ENCODE data around the gene ADRM1.
A peak's percentile ranks its signal among the peaks of the same experiment; 100 is the strongest.

The ADRM1 gene

GRCh38 chr20:62299666-62300236, 3.0 kb upstream of the ADRM1 start:
- no peak for DNase-seq

- no peak for DNase-seq
Measured at GRCh38 chr20:62300319-62300718, 2.5 kb upstream of the ADRM1 start.

- no peak for DNase-seq
Measured at GRCh38 chr20:62301111-62301668, 1.6 kb upstream of the ADRM1 start.

- peak; percentile 96 for DNase-seq
Measured at GRCh38 chr20:62301773-62302340, 940 bp upstream of the ADRM1 start.

- no peak for DNase-seq
Measured at GRCh38 chr20:62303062-62303339, 204 bp downstream of the ADRM1 start.

GRCh38 chr20:62303340-62304226, 786 bp downstream of the ADRM1 start:
- no peak for DNase-seq

- DNase-seq, result no peak
Measured at GRCh38 chr20:62304331-62305148, 1.7 kb downstream of the ADRM1 start.

- no peak for DNase-seq
Measured at GRCh38 chr20:62305149-62305764, 2.5 kb downstream of the ADRM1 start.

- DNase-seq, result no peak
Measured at GRCh38 chr20:62305765-62306413, 3.1 kb downstream of the ADRM1 start.

GRCh38 chr20:62306414-62307187, 3.8 kb downstream of the ADRM1 start:
- no peak for DNase-seq

GRCh38 chr20:62307226-62308101, 4.7 kb downstream of the ADRM1 start:
- DNase-seq, result no peak

- no peak for DNase-seq
Measured at GRCh38 chr20:62308102-62308822, 5.5 kb downstream of the ADRM1 start.

GRCh38 chr20:62309198-62309944, 6.6 kb downstream of the ADRM1 start:
- no peak for DNase-seq

GRCh38 chr20:62309947-62310756, 7.4 kb downstream of the ADRM1 start:
- DNase-seq, result no peak

- DNase-seq, result no peak
Measured at GRCh38 chr20:62310757-62311121, 7.9 kb downstream of the ADRM1 start.

GRCh38 chr20:62311150-62311549, 8.4 kb downstream of the ADRM1 start:
- DNase-seq, result no peak

- DNase-seq, result no peak
Measured at GRCh38 chr20:62311832-62312661, 9.2 kb downstream of the ADRM1 start.

Measured in NCI-H2171 treated with DMSO at 0.1 percent for 48 hours (cell line).